Right ventricle myocardium inferior (tissue), 1 donor: ENCODE data around the gene SELENOH. TPM values are rescaled to one million over a fixed set of nuclear protein-coding genes. Genes with fewer than 3 reads are reported as not detected.
A peak's percentile ranks its signal among the peaks of the same experiment; 100 is the strongest.

Experiments used
- ATAC-seq: fragments of 200-7000 bp; cut with Tn5 transposase; one replicate; pipeline ENCODE4 v1.9.1; 2020; ENCODE audit warnings: mild to moderate bottlenecking, moderate library complexity
- DNase-seq: peaks from one replicate; pipeline ENCODE4 v3.0.0; 2021; ENCODE audit errors: missing footprints
- intact Hi-C: fragments of 100-400 bp; cut with DNase I; formaldehyde crosslinking; loops from one replicate; pipeline ENCODE4 v1.11.0; 2022
- total RNA-seq: library from RNA; stranded (reverse); fragmentation: NEBNext Ultra II Directional; extraction: Animal tissue kit (Norgen Biotek cat#: 25700); gene quantifications from one replicate; pipeline ENCODE4 v1.2.1, GENCODE V29; 2021
- donor health status: DM: no; HTN: yes; CAD: no; lungs with severe emphysema.

SELENOH gene
- total RNA-seq, 1 donor from 2014 or later: 72.9 TPM

DNA sequence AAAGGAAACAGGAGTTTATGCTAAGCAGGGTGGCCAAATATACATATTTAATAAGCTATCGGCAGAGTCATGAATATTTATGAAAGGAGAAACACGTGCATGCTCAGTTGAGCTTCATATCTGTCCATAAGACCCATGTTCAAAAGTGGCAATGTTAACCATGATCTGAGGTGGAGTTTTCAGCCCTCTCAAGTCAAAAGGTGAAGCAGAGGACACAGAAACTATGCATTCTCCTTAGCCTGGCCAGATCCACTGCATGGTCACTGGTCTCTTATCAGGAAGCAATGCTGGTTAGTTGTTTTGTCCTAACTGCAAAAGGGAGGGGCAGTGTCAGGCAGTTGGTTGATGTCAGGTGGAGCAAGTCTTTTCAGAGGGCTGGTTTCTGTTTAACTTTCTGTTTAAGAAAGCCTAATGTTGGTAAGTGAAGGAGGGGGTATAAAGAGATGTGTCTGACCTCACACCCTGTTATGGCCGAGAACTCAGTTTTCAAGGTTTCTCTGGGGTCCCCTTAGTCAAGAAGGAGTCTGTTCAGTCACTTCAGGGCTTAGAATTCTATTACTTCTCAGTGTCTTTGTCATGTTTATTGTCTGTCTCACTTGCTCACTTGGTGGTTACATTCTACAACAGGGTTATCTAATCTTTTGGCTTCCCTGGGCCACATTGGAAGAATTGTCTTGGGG is 5.5 kb upstream of the SELENOH start:
- ATAC-seq (peak; percentile 49), DNase-seq (no peak)
- intact Hi-C loops: no loop called here

- intact Hi-C loops: loop anchor here (10.0 kb wide), 1 partner anchor 773 kb away; no protein-coding TSS in a partner anchor
- no peak for ATAC-seq
- no peak for DNase-seq
Observed at GRCh38 chr11:57742087-57742452, 779 bp downstream of the SELENOH start.

GRCh38 chr11:57744357-57744756 is 3.1 kb downstream of the SELENOH start:
- ATAC-seq: no peak
- DNase-seq: no peak
- intact Hi-C loops: loop anchor here (10.0 kb wide), 1 partner anchor 770 kb away; no protein-coding TSS in a partner anchor

- intact Hi-C loops: loop anchor here (10.0 kb wide), 1 partner anchor 770 kb away; no protein-coding TSS in a partner anchor
- no peak for DNase-seq
- ATAC-seq: no peak
Observed at GRCh38 chr11:57745206-57745605, 3.9 kb downstream of the SELENOH start.

DNA sequence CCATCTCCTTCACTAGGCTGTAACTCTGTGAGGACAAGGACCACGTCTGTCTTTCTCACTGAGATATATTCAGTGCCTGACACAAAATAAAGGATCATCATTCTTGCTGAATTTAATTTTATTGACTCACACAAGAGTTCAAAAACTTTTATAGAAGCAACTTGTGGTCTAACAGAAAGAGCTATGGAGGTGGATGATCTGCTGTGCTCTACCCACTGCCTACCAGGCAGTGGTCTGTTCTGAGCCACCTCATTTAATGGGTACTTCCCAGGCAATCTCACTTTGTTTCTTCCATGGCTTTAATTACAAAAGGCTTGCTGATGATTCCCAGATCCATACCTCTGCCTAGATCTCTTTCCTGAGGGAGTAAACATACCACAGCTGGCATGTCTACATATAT is 5.6 kb downstream of the SELENOH start:
- intact Hi-C loops: loop anchor here (10.0 kb wide), 1 partner anchor 768 kb away; no protein-coding TSS in a partner anchor

GRCh38 chr11:57751176-57751575 is 9.9 kb downstream of the SELENOH start:
- intact Hi-C loops: loop anchor here (2.0 kb wide), 1 partner anchor 50 kb away; no protein-coding TSS in a partner anchor
- no peak for ATAC-seq
- no peak for DNase-seq

More for the DNA sequence above, 5.6 kb downstream of the SELENOH start:
- ATAC-seq: no peak
- no peak for DNase-seq

DNA sequence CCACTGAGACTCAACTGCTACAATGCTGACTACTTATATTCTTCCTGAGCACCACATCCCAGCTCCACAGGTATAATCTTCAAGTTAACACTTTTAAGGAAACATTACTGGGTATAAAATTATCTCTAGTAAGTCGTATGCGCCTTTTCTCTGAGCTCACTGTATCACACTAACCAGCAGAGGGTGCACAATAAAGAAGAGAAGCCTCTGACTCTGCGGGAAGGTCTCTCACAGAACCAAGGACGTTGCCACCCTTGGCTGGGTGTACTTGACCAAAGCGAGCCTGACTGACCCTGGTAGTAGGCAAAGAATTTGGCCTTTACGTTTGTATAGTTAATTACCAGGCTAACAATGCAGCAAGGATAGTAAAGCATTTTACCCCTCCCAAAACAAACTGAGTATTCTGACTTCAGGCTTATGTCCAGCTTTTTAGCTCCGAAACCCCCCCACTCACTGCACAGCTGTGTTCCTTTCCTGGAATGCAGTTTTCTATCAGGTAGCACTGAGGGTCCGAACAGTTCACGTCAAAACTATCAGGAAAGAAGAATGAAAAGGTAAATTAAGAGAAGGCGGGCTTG is 10.5 kb downstream of the SELENOH start, which contains the start of gene BTBD18:
BTBD18 (minus strand) TSS at position 144 of the 578 bp plus-strand sequence. CDS start 631 bp downstream, outside the sequence.
- intact Hi-C loops: loop anchor here (2.0 kb wide), 1 partner anchor 49 kb away; no protein-coding TSS in a partner anchor
- no peak for DNase-seq
- ATAC-seq: peak; percentile 81

DNA sequence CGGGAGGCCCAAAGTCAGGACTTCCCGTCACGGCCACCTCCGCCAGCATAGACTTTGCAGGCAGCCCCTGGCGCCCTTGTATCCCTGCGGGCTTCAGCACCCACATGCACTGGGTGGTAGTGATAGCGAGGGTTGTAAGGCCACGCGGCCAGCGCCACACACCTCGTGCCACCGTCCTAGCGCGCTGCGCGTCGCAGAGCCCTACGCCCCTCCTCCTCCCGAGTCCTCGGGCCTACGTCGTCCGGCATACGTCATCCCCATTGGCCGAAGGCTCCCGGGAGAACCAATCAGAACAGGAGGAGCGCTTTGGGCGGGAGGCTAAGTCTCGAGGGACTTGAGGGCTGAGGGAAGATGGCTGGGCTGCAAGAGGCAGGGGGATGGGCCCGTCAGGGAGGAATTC is 11.7 kb downstream of the SELENOH start:
- intact Hi-C loops: no loop called here
- ATAC-seq: no peak
- no peak for DNase-seq

GRCh38 chr11:57758174-57758573 is 16.9 kb downstream of the SELENOH start:
- intact Hi-C loops: no loop called here
- ATAC-seq (no peak), DNase-seq (no peak)

DNA sequence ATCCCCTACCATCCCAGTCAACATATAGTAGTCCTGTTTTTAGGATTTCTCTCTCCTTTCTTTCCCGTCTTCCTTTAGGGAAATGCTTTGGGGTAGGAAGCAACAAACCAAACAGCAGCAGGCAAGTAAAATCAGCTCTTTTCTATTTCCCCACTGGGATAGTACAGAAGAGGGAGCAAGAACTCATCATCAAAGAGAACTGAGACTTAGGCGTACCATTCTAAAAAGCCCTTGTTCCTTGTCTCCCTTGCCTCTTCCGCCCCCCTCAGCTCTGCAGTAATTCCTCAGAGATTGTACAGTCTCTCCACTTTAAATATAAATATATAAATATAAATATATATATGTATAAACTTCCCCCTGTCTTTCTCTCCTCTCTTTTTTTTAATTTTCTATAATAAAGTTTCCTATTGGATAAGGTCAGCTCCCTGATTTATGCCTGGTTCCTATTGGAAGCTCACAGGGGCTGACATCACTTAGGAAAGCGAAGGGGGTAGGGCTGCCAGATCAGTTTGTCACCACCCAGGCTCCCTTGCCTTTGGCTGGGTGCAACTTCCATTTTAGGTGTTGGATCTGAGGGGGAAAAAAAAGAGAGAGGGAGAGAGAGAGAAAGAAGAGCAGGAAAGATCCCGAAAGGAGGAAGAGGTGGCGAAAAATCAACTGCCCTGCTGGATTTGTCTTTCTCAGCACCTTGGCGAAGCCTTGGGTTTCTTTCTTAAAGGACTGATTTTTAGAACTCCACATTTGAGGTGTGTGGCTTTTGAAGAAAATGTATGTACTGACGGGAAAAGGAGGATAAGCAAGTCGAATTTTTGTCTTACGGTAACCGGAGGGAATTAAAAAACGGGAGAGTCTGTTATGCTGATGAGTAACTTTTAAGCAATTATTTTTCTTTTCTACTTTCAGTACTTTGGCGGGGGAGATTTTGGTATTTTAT is 20.3 kb downstream of the SELENOH start, which contains the start of gene CTNND1:
CTNND1 (plus strand) TSS at position 502 of the 934 bp plus-strand sequence. CDS start 29,677 bp downstream, outside the sequence.
- DNase-seq (peak; percentile 84), ATAC-seq (peak; percentile 98)
- intact Hi-C loops: loop anchor here (1.0 to 2.0 kb wide), 2 partner anchors 17 to 39 kb away; no protein-coding TSS in a partner anchor

- ATAC-seq: no peak
- no peak for DNase-seq
- intact Hi-C loops: loop anchor here (1.0 to 2.0 kb wide), 2 partner anchors 16 to 38 kb away; no protein-coding TSS in a partner anchor
Observed at GRCh38 chr11:57762235-57762861, 21.1 kb downstream of the SELENOH start.

DNA sequence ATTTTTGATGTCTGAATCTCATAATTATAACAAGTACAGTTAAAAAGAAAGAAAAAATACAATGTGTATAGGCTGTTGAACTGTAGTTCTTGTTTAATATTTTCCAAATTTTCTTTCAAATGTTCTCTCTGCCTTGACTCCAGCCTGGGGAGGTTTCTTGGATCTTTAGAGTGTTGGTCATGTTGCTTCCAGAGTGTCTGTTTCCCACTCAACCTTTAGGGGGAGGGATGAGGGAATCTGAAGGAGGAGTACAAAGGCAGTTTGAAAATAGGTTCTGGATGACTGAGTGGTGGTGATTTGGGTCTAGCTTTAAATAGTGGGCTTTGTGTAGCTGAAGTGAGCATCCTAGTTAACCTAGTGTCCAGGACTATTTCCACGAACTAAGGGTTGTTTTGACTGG is 22.3 kb downstream of the SELENOH start:
- intact Hi-C loops: loop anchor here (2.0 kb wide), 1 partner anchor 37 kb away; no protein-coding TSS in a partner anchor
- ATAC-seq (peak; percentile 17), DNase-seq (no peak)

GRCh38 chr11:57764021-57764420 is 22.7 kb downstream of the SELENOH start:
- ATAC-seq (no peak), DNase-seq (no peak)
- intact Hi-C loops: no loop called here

DNA sequence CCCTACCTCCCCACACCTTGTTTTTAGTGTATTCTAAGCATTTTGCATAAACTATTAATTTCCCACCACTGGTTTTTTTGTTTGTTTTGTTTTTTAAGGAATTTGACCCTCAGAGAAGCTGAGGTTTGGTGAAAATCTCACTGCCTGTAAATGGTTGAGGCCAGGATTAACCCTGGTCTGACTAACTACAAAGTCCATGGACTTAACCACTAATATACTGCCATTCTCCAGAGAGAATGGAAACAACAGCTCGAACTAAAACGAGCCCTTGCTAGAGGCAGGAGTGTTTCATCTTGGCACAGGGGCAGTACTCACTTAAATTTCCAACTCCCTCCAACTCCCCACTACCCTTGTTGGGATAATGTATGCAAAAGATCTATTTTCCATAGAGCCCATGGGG is 23.3 kb downstream of the SELENOH start:
- ATAC-seq (no peak), DNase-seq (no peak)
- intact Hi-C loops: no loop called here

GRCh38 chr11:57764972-57765371 is 23.7 kb downstream of the SELENOH start:
- ATAC-seq (no peak), DNase-seq (no peak)
- intact Hi-C loops: no loop called here

- intact Hi-C loops: no loop called here
- ATAC-seq (no peak), DNase-seq (no peak)
Observed at GRCh38 chr11:57770793-57771192, 29.5 kb downstream of the SELENOH start.

- intact Hi-C loops: no loop called here
Observed at GRCh38 chr11:57771365-57771764, 30.1 kb downstream of the SELENOH start.

GRCh38 chr11:57772562-57772961 is 31.3 kb downstream of the SELENOH start:
- DNase-seq: no peak
- intact Hi-C loops: no loop called here
- no peak for ATAC-seq

More at GRCh38 chr11:57771365-57771764, 30.1 kb downstream of the SELENOH start:
- ATAC-seq (no peak), DNase-seq (no peak)
